Sigmoid colon (tissue), 7 donors: ENCODE results near the gene PSMA2. TPM values are rescaled to one million over a fixed set of nuclear protein-coding genes. Genes with fewer than 3 reads are reported as not detected.

Experiments
- DNase-seq: peaks from one replicate; pipeline ENCODE4 v3.0.0-alpha.2; 2019
- H3K27ac ChIP-seq, 4 donors: fragments of 200-600 bp; sonication (generic); one replicate each; pipeline ENCODE4 v1.5.1; 2016 to 2019; ENCODE audit warnings: mild to moderate bottlenecking in 1 of 4
- H3K27me3 ChIP-seq, 3 donors: fragments of 200-600 bp; sonication (generic); one replicate each; pipeline ENCODE4 v1.5.1; 2019; ENCODE audit warnings: mild to moderate bottlenecking in 1 of 3
- H3K36me3 ChIP-seq, 4 donors: fragments of 200-600 bp; sonication (generic); one replicate each; pipeline ENCODE4 v1.5.1; 2016 to 2019
- H3K4me1 ChIP-seq, 4 donors: fragments of 200-600 bp; sonication (generic); one replicate each; pipeline ENCODE4 v1.5.1; 2017 to 2019
- H3K4me3 ChIP-seq, 4 donors: fragments of 200-600 bp; sonication (generic); one replicate each; pipeline ENCODE4 v1.5.1; 2017 to 2019; ENCODE audit warnings: mild to moderate bottlenecking in 2 of 4, moderate library complexity in 1 of 4
- H3K9me3 ChIP-seq, 4 donors: fragments of 200-600 bp in 3 of 4; sonication (generic) in 3 of 4; one replicate each; pipeline versions ENCODE4 v1.5.1 to v1.6.1; 2013 to 2019
- CTCF ChIP-seq, 4 experiments: fragments of 450-650 bp in 3 of 4; fragments of 200-600 bp in 1 of 4; IDR thresholded peaks; one replicate each; pipeline ENCODE4 v1.5.1; 2016 to 2019; ENCODE audit warnings: antibody characterized with exemption in 4 of 4, mild to moderate bottlenecking in 3 of 4, moderate library complexity in 2 of 4
- EP300 ChIP-seq, 4 donors: sonication (generic); formaldehyde crosslinking; IDR thresholded peaks; one replicate each; pipeline ENCODE4 v1.6.1; 2017; ENCODE audit warnings: antibody characterized with exemption in 4 of 4
- POLR2A ChIP-seq, 2 donors: fragments of 450-650 bp; IDR thresholded peaks; one replicate each; pipeline ENCODE4 v1.6.1; 2016; ENCODE audit warnings: antibody characterized with exemption in 2 of 2, mild to moderate bottlenecking in 2 of 2, moderate library complexity in 2 of 2
- POLR2AphosphoS5 ChIP-seq, 4 donors: sonication (generic); formaldehyde crosslinking; IDR thresholded peaks; one replicate each; pipeline ENCODE4 v1.6.1; 2017; ENCODE audit warnings: antibody characterized with exemption in 4 of 4
- WGBS, 2 donors: extraction: QIAGEN DNeasy Blood & Tissue Kit; methylation state at CpG; one replicate each; pipeline ENCODE4 v1.1.7; 2013; 5-methylcytosine and 5-hydroxymethylcytosine counted together
- intact Hi-C: fragments of 100-400 bp; cut with DNase I; formaldehyde crosslinking; loops from one replicate; pipeline ENCODE4 v1.15.1; 2023
- polyA plus RNA-seq, 3 donors: library from polyadenylated mRNA; stranded (reverse); fragments of 200-250 nt; gene quantifications; one replicate each; pipeline ENCODE4 v1.2.3, GENCODE V29; 2013
- total RNA-seq, 4 donors: library from RNA; depleted of rRNA; stranded (reverse); fragments of >200 nt; gene quantifications; one replicate each; pipeline ENCODE4 v1.1.0, GENCODE V29; 2016
- donor health status: healthy with polysubstance abuse.
- donor health status: Bipolar disorder and iron deficiency.
- donor health status: healthy.

PSMA2 gene
- 10 to 100 TPM; 39.1 to 81.3 (median 68.0) TPM for total RNA-seq
- 100 to 1,000 TPM; 133 to 171 (median 152) TPM for polyA plus RNA-seq

GRCh38 chr7:42931834-42932651 is at the start of gene PSMA2, which contains the start of gene MRPL32:
Gene PSMA2, minus strand, starts transcription at chr7:42932174. Its CDS starts 16 bp downstream, at chr7:42932158.
Gene MRPL32, plus strand, starts transcription at chr7:42932376. Its CDS starts 11 bp downstream, at chr7:42932387.
- H3K9me3 ChIP-seq, result no peaks in the 10 kb centered on the region
- intact Hi-C loops, result loop anchor here (1.0 kb wide), 1 partner anchor 20 kb away; the partner anchor contains the start of gene C7orf25
- 0% methylated on average over 56 of the region's 56 CpGs for WGBS, 2 donors
- peaks cover 0 to 27% (median 9%) of the 10 kb centered on the region in 4 donors for H3K36me3 ChIP-seq
- peak; percentile 98 for DNase-seq
- TF ChIP-seq POLR2A (IDR thresholded peaks at IDR 0.05) (peak; percentile 20 to 54), CTCF (IDR thresholded peaks at IDR 0.05) (no peak), POLR2AphosphoS5 (IDR thresholded peaks at IDR 0.05) (peak; percentile 58 to 89 (median 84)), EP300 (IDR thresholded peaks at IDR 0.05) (no peak)
- peak within 1 kb of the TSS; percentile 88 to 95 (median 91) for H3K4me3 ChIP-seq
- H3K4me1 ChIP-seq, result peaks cover 0 to 59% (median 40%) of the 10 kb centered on the region in 4 donors
- H3K27ac ChIP-seq, result peak within 1 kb of the TSS; percentile 80 to 93 (median 85)
- no peaks in the 10 kb centered on the region for H3K27me3 ChIP-seq

GRCh38 chr7:42981601-42982000 is 49.6 kb upstream of the PSMA2 start:
- Histone ChIP-seq H3K27me3 (no peaks in the 10 kb centered on the region), H3K4me3 (no peak overlapping the region), H3K36me3 (no peaks in the 10 kb centered on the region), H3K4me1 (no peaks in the 10 kb centered on the region), H3K9me3 (peaks cover 0 to 4% (median 0%) of the 10 kb centered on the region in 4 donors), H3K27ac (no peak overlapping the region)
- intact Hi-C loops, result no loop called here
- 86 to 92% methylated on average over 1 of the region's 1 CpG for WGBS, 2 donors
- TF ChIP-seq CTCF (IDR thresholded peaks at IDR 0.05) (no peak), POLR2AphosphoS5 (IDR thresholded peaks at IDR 0.05) (no peak), EP300 (IDR thresholded peaks at IDR 0.05) (no peak), POLR2A (IDR thresholded peaks at IDR 0.05) (no peak)
- no peak for DNase-seq

- H3K36me3 ChIP-seq, result no peaks in the 10 kb centered on the region
- intact Hi-C loops, result no loop called here
- no peaks in the 10 kb centered on the region for H3K27me3 ChIP-seq
- 73 to 81% methylated on average over 3 of the region's 3 CpGs for WGBS, 2 donors
- H3K4me3 ChIP-seq, result no peak overlapping the region
- DNase-seq, result no peak
- H3K27ac ChIP-seq, result no peak overlapping the region
- peaks cover 0 to 4% (median 0%) of the 10 kb centered on the region in 4 donors for H3K9me3 ChIP-seq
- TF ChIP-seq CTCF (IDR thresholded peaks at IDR 0.05), result no peak
- no peak for TF ChIP-seq POLR2AphosphoS5 (IDR thresholded peaks at IDR 0.05)
- no peak for TF ChIP-seq EP300 (IDR thresholded peaks at IDR 0.05)
- no peak for TF ChIP-seq POLR2A (IDR thresholded peaks at IDR 0.05)
- no peaks in the 10 kb centered on the region for H3K4me1 ChIP-seq
These were observed 48.5 kb upstream of the PSMA2 start for GRCh38 chr7:42980514-42980913.

- Histone ChIP-seq H3K27me3 (no peaks in the 10 kb centered on the region), H3K36me3 (no peaks in the 10 kb centered on the region), H3K4me1 (no peaks in the 10 kb centered on the region), H3K4me3 (no peak overlapping the region), H3K27ac (no peak overlapping the region), H3K9me3 (peaks cover 0 to 4% (median 0%) of the 10 kb centered on the region in 4 donors)
- TF ChIP-seq POLR2A (IDR thresholded peaks at IDR 0.05) (no peak), CTCF (IDR thresholded peaks at IDR 0.05) (no peak), POLR2AphosphoS5 (IDR thresholded peaks at IDR 0.05) (no peak), EP300 (IDR thresholded peaks at IDR 0.05) (no peak)
- no peak for DNase-seq
- WGBS, 2 donors, result 47 to 75% methylated on average over 2 of the region's 2 CpGs
- intact Hi-C loops, result no loop called here
These were observed 48.1 kb upstream of the PSMA2 start for GRCh38 chr7:42980084-42980483.
